Liver (tissue), 9 donors: Measurements from ENCODE around the gene GRIN2A. TPM values are rescaled to one million over a fixed set of nuclear protein-coding genes. Genes with fewer than 3 reads are reported as not detected.

Experiments
- DNase-seq: peaks from one replicate; pipeline ENCODE4 v3.0.0-alpha.2; 2017; ENCODE audit warnings: low spot score
- H3K27ac ChIP-seq, 2 donors: one replicate each; pipeline ENCODE4 v1.7.0; 2013; ENCODE audit warnings: inconsistent platforms in 2 of 2, low read length in 2 of 2, control low read depth in 1 of 2, low read depth in 1 of 2, mild to moderate bottlenecking in 1 of 2
- H3K27me3 ChIP-seq, 4 donors: one replicate each; pipeline versions ENCODE4 v1.6.1 to v1.7.0; 2013; ENCODE audit warnings: low read length in 3 of 4, inconsistent platforms in 1 of 4, mild to moderate bottlenecking in 1 of 4, moderate library complexity in 1 of 4; ENCODE audit not compliant: control insufficient read depth in 4 of 4, insufficient read depth in 4 of 4
- H3K36me3 ChIP-seq, 4 donors: one replicate each; pipeline versions ENCODE4 v1.6.1 to v1.7.0; 2013; ENCODE audit warnings: low read length in 3 of 4, mild to moderate bottlenecking in 3 of 4, low read depth in 1 of 4, moderate library complexity in 1 of 4; ENCODE audit not compliant: control insufficient read depth in 4 of 4, insufficient read depth in 3 of 4
- H3K4me1 ChIP-seq, 4 donors: one replicate each; pipeline versions ENCODE4 v1.6.1 to v1.7.0; 2013; ENCODE audit warnings: low read length in 3 of 4, mild to moderate bottlenecking in 3 of 4, moderate library complexity in 1 of 4; ENCODE audit not compliant: control insufficient read depth in 4 of 4, insufficient read depth in 4 of 4
- H3K4me3 ChIP-seq, 3 donors: one replicate each; pipeline versions ENCODE4 v1.6.1 to v1.7.0; 2013; ENCODE audit warnings: low read length in 3 of 3, control low read depth in 1 of 3, low read depth in 1 of 3, mild to moderate bottlenecking in 1 of 3
- H3K9ac ChIP-seq, 2 donors: one replicate each; pipeline ENCODE4 v1.7.0; 2013; ENCODE audit warnings: low read length in 2 of 2, mild to moderate bottlenecking in 2 of 2, moderate library complexity in 2 of 2, control low read depth in 1 of 2, low read depth in 1 of 2
- H3K9me3 ChIP-seq, 4 donors: one replicate each; pipeline versions ENCODE4 v1.6.1 to v1.7.0; 2013; ENCODE audit warnings: low read length in 3 of 4; ENCODE audit not compliant: control insufficient read depth in 4 of 4
- ATF3 ChIP-seq: IDR thresholded peaks from 2 replicates; pipeline ENCODE4 v1.6.1; 2016; ENCODE audit warnings: antibody characterized with exemption
- CTCF ChIP-seq: fragments of 150-350 bp; IDR thresholded peaks from 2 replicates; pipeline ENCODE4 v1.5.1; 2017; ENCODE audit warnings: improper control_type of control experiment, low read depth, low read length; ENCODE audit not compliant: missing input control
- EGR1 ChIP-seq, 2 donors: IDR thresholded peaks; 2 replicates each; pipeline ENCODE4 v1.6.1; 2016 to 2018; ENCODE audit warnings: antibody characterized with exemption in 2 of 2, low read depth in 2 of 2
- FOXA1 ChIP-seq: IDR thresholded peaks from 2 replicates; pipeline ENCODE4 v1.6.1; 2016; ENCODE audit warnings: antibody characterized with exemption
- FOXA2 ChIP-seq: IDR thresholded peaks from 2 replicates; pipeline ENCODE4 v1.6.1; 2016; ENCODE audit warnings: antibody characterized with exemption
- GABPA ChIP-seq, 2 donors: IDR thresholded peaks in 1 of 2; conservative IDR thresholded peaks in 1 of 2; 2 replicates each; pipeline ENCODE4 v1.6.1; 2016; ENCODE audit warnings: antibody characterized with exemption in 2 of 2, mild to moderate bottlenecking in 1 of 2, moderate library complexity in 1 of 2
- HNF4A ChIP-seq, 2 donors: conservative IDR thresholded peaks; 2 replicates each; pipeline ENCODE4 v1.6.1; 2016; ENCODE audit warnings: antibody characterized with exemption in 2 of 2, mild to moderate bottlenecking in 2 of 2
- JUND ChIP-seq, 2 donors: IDR thresholded peaks; 2 replicates each; pipeline ENCODE4 v1.6.1; 2016; ENCODE audit warnings: antibody characterized with exemption in 2 of 2
- MAX ChIP-seq: IDR thresholded peaks from 2 replicates; pipeline ENCODE4 v1.6.1; 2016; ENCODE audit warnings: antibody characterized with exemption
- NR2F2 ChIP-seq: IDR thresholded peaks from 2 replicates; pipeline ENCODE4 v1.6.1; 2016; ENCODE audit warnings: antibody characterized with exemption
- RAD21 ChIP-seq, 2 donors: IDR thresholded peaks; 2 replicates each; pipeline ENCODE4 v1.6.1; 2016; ENCODE audit warnings: antibody characterized with exemption in 2 of 2, mild to moderate bottlenecking in 2 of 2
- REST ChIP-seq: IDR thresholded peaks from 2 replicates; pipeline ENCODE4 v1.6.1; 2016; ENCODE audit warnings: antibody characterized with exemption, mild to moderate bottlenecking
- RXRA ChIP-seq, 2 donors: IDR thresholded peaks; 2 replicates each; pipeline ENCODE4 v1.6.1; 2017 to 2018; ENCODE audit warnings: antibody characterized with exemption in 2 of 2, mild to moderate bottlenecking in 1 of 2
- SP1 ChIP-seq: IDR thresholded peaks from 2 replicates; pipeline ENCODE4 v1.6.1; 2018; ENCODE audit warnings: antibody characterized with exemption, mild to moderate bottlenecking
- ZBTB33 ChIP-seq: IDR thresholded peaks from 2 replicates; pipeline ENCODE4 v1.6.1; 2016; ENCODE audit warnings: antibody characterized with exemption
- WGBS: extraction: QIAGEN DNeasy Blood & Tissue Kit; methylation state at CpG from one replicate; pipeline ENCODE4 v1.1.7; 2013; 5-methylcytosine and 5-hydroxymethylcytosine counted together
- polyA plus RNA-seq, 2 donors: library from polyadenylated mRNA; stranded (reverse) in 1 of 2; unstranded in 1 of 2; fragments of 200-250 nt in 1 of 2; fragments of >200 nt in 1 of 2; fragmentation: Nextera tagmentation in 1 of 2; extraction: Ambion mirVana in 1 of 2; gene quantifications; one replicate each; pipeline versions ENCODE4 v1.2.1 to v1.2.3, GENCODE V29; 2013 to 2015
- total RNA-seq, 2 donors: library from RNA; depleted of rRNA; stranded (reverse); fragments of >200 nt; gene quantifications; one replicate each; pipeline ENCODE4 v1.2.3, GENCODE V29; 2014
- donor health status: healthy.
- donor health status: healthy.
- donor health status: healthy.
- donor health status: healthy.
- donor health status: healthy.

GRIN2A gene
- total and polyA plus RNA-seq, 4 donors, result under 0.01 to 0.08 (median 0.07) TPM; not detected in 1

- H3K9ac ChIP-seq, result no peak overlapping the region
- TF ChIP-seq FOXA2 (no peak), ZBTB33 (no peak), SP1 (no peak), CTCF (no peak), ATF3 (no peak), EGR1 (IDR thresholded peaks at IDR 0.05; ENCODE audit: low read depth in 2 of 2) (no peak), JUND (IDR thresholded peaks at IDR 0.05) (no peak), FOXA1 (no peak), HNF4A (conservative IDR thresholded peaks at IDR 0.05) (no peak), RAD21 (IDR thresholded peaks at IDR 0.05) (no peak)
- no peak for DNase-seq
- peaks cover 0 to 2% (median under 1%) of the 10 kb centered on the region in 4 donors for H3K9me3 ChIP-seq
- no peaks in the 10 kb centered on the region for H3K27me3 ChIP-seq
- no peaks in the 10 kb centered on the region for H3K4me1 ChIP-seq
- WGBS, result 84% methylated on average over 7 of the region's 7 CpGs
- no peak overlapping the region for H3K4me3 ChIP-seq
- H3K27ac ChIP-seq, result no peak overlapping the region
- H3K36me3 ChIP-seq, result no peaks in the 10 kb centered on the region
These were observed 189.8 kb downstream of the GRIN2A start for GRCh38 chr16:9992441-9992840.

- Histone ChIP-seq H3K9ac (no peak overlapping the region), H3K27me3 (peaks cover 0 to 2% (median 1%) of the 10 kb centered on the region in 4 donors), H3K36me3 (no peaks in the 10 kb centered on the region), H3K9me3 (no peaks in the 10 kb centered on the region), H3K4me3 (no peak overlapping the region), H3K4me1 (no peaks in the 10 kb centered on the region), H3K27ac (no peak overlapping the region)
- WGBS, result 81% methylated on average over 1 of the region's 1 CpG
- DNase-seq, result no peak
- TF ChIP-seq NR2F2 (no peak), FOXA2 (no peak), MAX (no peak), REST (no peak), GABPA (IDR thresholded peaks at IDR 0.05 in 1 of 2, conservative IDR thresholded peaks at IDR 0.05 in 1 of 2) (no peak), JUND (IDR thresholded peaks at IDR 0.05) (no peak), RXRA (IDR thresholded peaks at IDR 0.05) (no peak), SP1 (no peak), ZBTB33 (no peak), ATF3 (no peak)
These were observed 201.2 kb downstream of the GRIN2A start for GRCh38 chr16:9980981-9981380.
